Activated T-cell treated with anti-CD3 and anti-CD28 coated beads for 24 hours (primary cell): ENCODE data around the gene RNU1-1.
"Not testable (repeated sequence)": the region's sequence is repeated elsewhere in the genome, so short reads cannot be mapped to it uniquely, and the experiment has no call there.

Experiments used
- DNase-seq: peaks from one replicate; pipeline ENCODE4 v3.0.0-alpha.2; 2020; ENCODE audit warnings: low read depth

RNU1-1 gene

DNA sequence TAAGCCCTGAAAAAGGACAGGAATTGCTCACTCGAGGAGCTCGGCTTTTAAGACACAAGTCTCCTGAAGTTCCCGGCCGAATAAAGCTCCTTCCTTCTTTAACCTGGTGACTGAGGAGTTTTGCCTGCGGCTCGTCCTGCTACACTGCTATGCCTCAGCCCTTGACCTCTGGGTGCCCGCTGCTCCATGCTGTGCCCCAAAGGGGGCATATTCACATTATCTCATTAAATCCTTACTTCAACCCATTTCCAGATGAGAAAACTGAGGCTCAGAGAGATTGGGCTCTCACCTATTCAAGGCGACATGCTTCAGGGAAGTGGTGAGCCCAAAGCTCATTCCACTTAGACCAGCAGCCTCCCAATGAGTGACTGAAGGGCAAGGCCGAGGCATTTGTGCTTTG, 20.4 kb downstream of the RNU1-1 start:
- not testable (repeated sequence) for DNase-seq

DNA sequence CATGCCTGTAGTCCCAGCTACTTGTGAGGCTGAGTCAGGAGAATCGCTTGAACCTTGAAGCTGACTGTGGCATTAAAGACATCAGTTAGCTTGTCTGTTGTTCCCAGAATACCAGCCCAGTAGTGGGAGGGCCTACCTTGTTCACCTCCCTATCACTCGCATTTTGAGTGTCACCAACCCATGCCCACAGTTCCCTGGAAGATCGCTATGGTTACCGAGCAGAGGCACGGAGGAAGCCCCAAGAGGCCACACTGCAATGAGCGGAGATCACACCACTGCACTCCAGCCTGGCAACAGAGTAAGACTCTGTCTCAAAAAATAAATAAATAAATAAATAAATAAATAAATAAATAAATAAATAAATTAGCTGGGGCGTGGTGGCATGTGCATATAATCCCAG, 21.1 kb downstream of the RNU1-1 start:
- not testable (repeated sequence) for DNase-seq

DNA sequence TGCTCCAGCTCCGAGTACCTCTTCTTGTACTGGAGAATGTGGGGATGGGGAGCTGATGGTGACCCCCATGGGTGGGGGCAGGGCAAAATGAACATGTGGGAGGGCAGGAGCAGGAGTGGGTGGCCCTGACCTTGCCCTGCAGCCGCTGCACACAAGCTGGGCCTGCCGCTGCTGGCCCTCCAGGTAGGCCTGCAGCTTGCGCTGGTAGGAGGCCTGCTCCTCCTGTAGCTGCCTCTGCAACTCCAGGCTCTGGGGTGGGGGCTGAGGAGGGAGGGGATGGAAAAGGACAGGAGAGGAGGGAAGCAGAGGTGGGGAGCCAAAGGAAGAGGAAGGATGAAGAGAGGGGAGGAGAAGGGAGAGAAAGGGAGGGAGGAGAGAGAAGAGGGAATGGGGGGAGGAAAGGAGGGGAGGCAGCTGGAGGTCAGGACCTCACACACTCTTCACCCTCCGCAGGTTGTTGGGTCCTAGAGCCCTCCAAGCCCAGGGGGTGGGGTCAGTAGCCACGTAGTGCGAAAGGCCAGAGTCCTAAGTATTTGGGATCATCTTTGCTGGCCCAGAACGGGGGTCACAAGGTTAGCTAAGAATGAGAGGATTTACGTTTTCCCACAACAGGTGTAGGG, 22.9 kb downstream of the RNU1-1 start:
- no peak for DNase-seq

DNA sequence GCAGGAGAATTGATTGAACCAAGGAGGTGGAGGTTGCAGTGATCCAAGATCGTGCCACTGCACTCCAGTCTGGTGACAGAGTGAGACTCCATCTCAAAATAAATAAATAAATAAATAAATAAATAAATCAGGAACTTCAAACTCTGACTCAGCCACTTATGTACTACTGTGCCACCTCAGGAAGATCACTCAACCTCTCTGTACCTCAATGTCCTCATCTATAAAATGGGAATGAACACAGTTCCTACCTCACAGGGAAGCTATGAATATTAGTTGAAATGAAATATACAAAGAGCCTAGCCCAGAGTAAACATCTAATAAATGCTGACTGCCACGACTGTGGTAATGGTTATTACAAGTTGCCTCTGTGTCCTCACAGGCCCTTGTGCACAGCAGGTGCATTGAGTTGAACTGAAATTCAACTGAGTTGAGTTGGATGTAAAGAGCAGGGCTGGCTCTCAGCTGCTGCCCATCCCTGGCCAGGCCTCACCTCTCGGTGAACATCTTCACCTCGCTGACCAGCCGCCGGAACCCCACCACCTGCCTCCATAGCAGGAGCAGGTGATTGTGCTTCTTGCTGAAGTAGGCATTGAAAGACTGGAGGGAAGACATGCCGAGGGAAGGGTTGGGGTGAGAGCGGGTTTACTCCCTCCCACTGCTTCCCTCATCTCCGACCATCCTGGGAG, 24.7 kb downstream of the RNU1-1 start:
- DNase-seq: not testable (repeated sequence)

DNA sequence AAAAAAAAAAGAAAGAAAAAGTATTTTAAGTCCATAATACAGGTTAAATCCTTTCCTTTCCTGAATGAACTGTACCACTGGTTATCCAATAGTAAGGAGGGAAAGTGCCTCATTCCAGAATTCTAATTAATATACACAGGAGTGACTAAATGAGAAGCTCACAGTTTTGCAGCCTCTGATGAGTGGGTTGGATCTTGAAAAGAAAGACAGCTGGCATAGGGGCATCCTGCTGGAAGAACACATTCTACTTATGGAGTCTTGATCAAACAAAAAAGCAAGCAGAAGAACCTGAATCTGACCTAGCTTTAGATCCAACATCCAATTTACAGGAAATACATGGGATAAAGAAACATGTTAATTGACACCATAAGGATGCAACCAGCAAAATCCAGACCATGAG, 27.1 kb downstream of the RNU1-1 start:
- not testable (repeated sequence) for DNase-seq

DNA sequence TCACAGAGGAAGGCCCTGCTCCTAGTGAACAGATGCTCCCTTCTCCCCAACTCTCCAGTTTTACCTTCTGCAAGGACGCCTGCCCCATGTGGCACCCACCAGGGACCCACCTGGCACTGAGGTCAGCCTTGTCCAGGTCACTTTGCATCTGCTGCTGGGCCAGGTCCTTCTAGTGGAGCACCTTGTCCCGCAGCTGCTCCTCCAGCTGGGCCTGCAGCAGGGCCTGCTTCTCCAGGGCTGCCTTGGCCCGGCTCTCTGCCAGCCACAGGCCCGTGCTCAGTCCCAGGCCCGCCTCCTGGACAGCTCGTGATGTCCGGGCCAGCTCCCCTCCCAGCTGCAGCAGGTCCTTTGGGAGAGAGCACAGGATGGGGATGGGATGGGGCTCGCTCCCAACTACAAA, 27.8 kb downstream of the RNU1-1 start:
- not testable (repeated sequence) for DNase-seq

DNA sequence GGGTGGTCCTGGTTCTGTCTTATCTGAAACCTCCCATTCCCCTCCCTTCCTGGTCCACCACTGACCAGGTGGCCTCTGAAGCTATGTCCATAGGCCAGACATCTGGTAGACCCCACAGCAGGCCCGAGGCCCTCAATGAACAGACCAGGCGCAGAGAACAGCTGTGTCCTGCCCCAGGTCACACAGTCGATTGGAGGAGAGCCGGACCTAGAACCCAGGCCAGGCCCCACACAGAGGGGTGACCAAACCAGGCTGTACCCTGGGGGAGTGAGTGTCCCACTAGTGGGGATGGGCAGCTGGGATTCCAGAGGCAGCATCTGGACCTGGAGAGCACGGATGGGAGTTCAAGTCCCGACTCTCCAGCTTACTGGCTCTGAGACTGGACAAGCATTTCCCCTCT, 29.2 kb downstream of the RNU1-1 start:
- DNase-seq: no peak

DNA sequence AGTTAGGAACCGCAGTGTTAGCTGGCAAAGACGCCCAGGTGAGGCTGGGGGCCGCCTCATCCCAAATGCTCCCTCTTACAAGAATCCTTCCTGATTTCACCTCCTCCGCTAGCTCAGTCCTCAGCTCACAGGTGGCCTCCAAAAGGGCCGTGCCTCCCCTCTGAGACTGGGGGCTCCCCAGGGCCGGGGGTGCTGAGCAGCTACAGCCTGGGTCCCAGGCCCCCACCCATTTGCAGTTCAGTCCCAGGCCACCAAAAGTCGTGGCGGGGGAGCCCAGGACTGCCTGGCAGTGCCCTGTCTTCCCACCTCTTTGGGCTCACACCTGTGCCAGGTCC, 29.6 kb downstream of the RNU1-1 start:
- DNase-seq: no peak

DNA sequence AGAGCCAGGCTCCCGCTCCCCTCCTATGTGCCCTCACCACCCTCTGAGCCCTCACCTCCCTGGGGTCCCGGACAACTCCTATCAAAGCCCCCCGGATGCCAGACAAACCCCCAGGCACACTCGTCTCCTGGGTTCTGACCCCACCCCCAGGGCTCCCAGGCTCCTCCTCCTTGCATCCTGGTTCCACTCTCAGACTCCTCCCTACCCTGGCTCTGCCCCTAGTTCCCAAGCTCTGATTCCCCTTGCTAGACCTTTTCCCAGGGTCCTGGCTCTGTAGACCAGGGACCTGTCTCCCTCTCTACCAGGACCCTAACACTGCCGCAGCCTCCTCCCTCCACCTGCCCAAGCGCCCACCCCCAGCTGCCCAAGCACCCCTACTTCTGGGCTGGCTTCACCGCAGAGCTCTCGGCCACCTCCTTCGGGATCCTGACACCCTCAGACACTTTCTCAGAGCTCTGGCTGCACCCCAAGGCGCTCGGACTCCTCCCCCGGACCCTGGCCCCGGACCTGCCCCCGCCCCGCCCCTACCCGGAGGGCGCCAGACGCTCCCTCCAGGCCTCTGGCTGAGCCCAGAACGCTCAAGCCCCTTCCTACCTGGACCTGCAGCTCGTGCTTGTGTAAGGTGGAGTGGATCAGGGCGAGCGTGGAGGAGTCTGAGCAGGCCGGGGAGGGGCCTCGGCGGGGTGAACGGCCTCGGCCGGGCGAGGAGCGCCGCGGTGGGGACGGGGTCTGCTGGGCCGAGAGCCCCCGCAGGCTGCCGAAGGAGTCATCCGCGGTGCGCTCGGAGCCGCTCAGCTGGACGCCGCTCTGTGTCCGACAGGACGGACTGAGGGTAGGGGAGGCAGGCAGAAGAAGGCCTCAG, 30.2 kb downstream of the RNU1-1 start:
- not testable (repeated sequence) for DNase-seq

DNA sequence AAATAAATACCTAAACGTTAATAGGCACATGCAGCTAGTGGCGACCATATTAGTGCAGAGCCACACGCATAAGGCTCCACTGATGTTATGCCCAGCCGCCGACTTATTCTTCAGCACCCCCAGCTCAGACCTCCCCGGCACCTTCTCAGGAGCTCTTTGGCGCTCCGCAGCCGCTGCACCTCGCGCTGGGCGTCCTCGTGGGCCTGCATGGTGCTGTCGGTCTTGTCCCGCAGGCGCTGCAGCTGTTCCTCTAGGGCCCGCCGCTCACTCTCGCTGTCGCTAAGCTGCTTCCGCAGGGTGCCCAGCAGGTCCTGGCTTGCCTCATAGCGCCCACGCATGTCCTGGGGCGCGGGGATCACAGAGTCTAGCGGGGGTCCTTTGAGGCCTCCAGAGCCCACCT, 30.9 kb downstream of the RNU1-1 start:
- not testable (repeated sequence) for DNase-seq

DNA sequence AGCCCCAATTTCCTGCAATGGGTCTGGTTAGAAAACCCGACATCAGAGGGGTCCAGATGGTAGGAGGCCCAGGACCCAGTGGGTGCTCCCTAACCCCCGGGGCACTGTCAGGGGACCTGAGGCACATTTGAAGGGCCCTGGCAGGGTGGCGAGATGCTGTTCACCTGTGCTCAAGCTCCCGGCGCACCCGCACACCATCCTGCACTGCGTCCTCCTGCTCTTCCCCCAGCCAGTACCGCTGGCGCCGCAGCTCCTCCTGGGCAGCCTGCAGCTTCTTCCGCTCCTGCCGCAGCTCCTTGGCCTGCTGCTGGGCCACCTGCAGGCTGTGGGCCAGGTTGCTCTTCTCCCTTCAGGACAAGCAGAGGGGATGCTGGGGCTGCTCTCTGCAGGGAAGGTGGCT, 36.0 kb downstream of the RNU1-1 start:
- no peak for DNase-seq

DNA sequence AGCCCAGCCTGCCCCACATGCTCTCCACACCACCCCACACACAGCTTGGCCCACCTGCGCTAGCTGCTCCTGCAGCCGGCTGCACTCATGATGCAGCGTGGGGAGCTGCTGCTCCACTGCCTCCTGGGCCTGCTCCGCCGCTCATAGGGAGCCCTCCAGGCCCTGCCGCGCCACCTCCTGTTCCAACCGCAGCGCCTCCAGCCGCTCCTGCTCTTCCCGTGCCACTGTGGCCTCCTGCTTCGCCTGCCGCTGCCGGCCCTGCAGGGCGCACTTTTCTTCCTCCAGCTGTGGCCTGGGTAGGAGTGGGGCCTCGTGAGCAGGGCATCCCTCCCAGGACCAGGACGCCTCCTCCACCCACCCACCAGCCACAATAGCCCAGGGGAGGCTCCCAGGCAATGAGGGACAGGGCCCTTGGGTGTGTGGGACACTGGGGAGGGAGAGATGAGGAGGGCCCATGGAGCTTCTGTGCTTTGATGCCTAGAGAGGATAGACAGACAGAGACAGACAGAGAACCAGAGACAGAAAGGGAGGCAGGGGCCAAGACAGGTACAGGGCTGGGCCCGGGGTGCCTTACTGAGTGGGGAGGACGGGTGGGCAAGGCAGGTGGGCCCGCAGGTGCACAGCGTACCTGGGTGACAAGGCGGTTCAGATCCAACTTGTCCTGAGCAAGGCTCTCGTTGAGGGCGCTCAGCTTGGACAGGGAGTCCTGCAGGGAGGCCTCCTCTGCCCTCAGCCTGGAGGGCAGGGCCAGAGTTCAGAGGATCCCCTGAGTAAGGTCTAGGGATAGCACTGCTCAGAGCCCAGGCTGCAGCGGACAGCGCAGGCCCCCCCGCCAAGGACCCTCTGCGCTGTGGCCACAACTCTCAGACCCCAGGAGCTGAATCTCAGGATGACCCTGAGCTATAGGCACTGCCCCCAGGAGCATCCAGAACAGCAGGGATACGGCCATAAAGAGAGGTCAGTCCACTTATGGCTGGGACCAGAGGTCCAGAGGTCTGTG, 38.0 kb downstream of the RNU1-1 start:
- DNase-seq: not testable (repeated sequence)

DNA sequence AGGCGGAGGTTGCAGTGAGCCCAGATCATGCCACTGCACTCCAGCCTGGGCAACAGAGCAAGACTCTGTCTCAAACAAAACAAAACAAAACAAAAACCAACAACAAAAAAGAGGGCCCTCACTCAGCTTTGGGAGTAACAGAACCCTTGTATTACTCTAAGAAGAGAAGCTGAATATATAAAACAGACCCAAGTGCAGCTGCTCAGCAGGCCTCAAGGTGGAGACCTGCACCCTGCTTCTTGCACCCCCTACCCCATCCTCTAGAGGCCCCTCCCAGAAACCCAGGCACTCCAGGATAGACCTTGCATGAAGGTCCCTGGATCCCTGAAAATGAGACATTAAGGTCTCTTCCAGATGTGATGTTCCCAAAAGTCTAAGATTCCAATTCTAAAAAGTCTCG, 39.2 kb downstream of the RNU1-1 start:
- not testable (repeated sequence) for DNase-seq

DNA sequence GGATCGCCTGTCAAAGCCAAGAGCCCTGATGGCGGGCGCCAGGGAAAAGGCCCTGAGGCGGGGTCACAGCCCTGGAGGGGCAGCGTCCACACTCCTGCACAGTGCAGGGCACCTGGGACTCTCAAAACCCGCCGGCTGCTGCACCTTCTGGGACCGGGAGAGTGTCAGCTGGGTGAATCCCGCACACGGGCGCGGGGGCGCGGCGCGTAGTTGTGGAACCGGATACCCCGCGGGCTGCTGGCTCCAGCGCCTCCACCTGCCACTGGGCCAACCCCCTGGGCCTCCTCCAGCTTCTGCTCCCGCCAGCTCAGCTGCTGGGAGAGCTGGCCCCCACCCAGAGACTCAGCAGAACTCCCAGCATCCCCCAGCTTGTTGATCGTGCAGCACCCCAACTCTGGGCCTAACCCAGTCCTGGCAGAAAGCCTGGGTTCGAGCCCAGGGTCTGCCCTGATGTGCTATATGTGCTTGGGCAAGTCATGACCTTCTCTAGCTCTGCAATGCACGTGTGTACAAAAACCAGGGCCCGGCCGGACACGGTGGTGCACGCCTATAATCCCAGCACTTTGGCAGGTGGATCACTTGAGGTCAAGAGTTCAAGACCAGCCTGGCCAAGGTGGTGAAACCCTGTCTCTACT, 39.8 kb downstream of the RNU1-1 start:
- no peak for DNase-seq

DNA sequence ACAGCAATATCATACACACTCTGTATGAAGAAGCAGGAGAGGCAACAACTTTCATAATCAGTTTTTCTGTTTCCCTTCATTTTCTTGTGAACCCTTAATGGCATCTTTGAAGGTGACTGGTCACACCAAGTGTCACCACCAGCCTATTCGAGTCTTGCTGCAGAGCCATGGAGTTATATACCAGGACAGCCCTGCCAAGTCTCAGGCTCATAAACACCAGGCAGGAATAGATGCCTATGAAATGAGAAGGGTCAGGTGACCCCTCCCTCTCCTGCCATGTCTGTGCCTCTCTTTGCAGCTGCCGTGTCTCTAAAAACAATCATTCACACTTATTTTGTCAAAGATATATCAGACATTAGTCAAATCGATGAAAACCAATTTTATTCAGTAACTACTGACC, 45.5 kb downstream of the RNU1-1 start:
- DNase-seq: no peak

DNA sequence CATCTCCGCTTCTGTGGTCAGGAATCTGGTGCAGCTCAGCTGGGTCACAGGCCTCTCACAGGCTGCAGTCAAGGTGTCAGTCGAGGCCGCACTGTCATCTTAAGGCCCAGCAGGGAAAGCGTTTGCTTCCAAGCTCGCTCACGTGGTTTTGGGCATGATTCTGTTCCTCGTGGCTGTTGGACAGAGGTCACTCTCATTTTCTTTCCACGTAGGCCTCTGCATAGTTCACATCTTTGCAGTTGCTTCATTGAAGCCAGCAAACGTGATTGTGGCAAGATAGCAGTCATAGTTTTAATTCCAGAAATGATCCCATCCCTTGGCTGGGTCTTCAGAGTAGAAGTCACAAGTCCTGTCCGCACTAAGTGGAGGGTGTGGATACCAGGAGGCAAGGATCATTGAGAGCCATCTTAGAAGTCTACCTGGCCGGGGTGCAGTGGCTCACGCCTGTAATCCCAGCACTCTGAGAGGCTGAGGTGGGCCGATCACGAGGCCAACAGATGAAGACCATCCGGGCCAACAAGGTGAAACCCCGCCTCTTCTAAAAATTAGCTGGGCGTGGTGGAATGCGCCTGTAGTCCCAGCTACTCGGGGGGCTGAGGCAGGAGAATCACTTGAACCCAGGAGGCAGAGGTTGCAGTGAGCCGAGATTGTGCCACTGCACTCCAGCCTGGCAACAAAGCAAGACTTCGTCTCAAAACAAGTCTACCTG, 49.0 kb downstream of the RNU1-1 start:
- DNase-seq: no peak
